H1 (cell line): ENCODE measurements around the gene GOLGA1. TPM values are rescaled to one million over a fixed set of nuclear protein-coding genes. Genes with fewer than 3 reads are reported as not detected.

Source experiments
- CTCF ChIA-PET: fragments of 300-600 bp; sonication (Branson Sonifier 250); formaldehyde crosslinking; loops from one replicate; lab custom pipeline; 2021; ENCODE audit not compliant: partially characterized antibody; lab: Charles Lee
- POLR2A ChIA-PET: fragments of 300-600 bp; sonication (Branson Sonifier 250); formaldehyde crosslinking; loops from one replicate; lab custom pipeline; 2021; ENCODE audit warnings: inconsistent platforms; ENCODE audit not compliant: partially characterized antibody; lab: Charles Lee
- DNase-seq, 2 experiments: peaks; one replicate each; pipeline versions ENCODE4 v3.0.0 to v3.0.0-alpha.2; 2010 to 2022; ENCODE audit warnings: low spot score in 2 of 2, low read depth in 1 of 2, mixed read lengths in 1 of 2
- FAIRE-seq: peaks from 2 replicates; lab custom pipeline; 2011; peaks lifted over from hg19 to GRCh38; lab: Jason Lieb, UNC
- H2AFZ ChIP-seq: 2 replicates; pipeline ENCODE4 v1.8.1; 2012; ENCODE audit warnings: low read length, inconsistent platforms
- H2AK5ac ChIP-seq: 2 replicates; pipeline ENCODE4 v1.6.1; 2013; ENCODE audit warnings: low read depth, low read length
- H2BK120ac ChIP-seq: replicated peaks from 2 replicates; pipeline ENCODE3; 2013; ENCODE audit warnings: low read depth, low read length, inconsistent platforms
- H2BK12ac ChIP-seq: 2 replicates; pipeline ENCODE4 v1.6.1; 2013; ENCODE audit warnings: low read depth, low read length
- H2BK15ac ChIP-seq: 2 replicates; pipeline ENCODE4 v1.6.1; 2013; ENCODE audit warnings: low read length
- H2BK20ac ChIP-seq: 2 replicates; pipeline ENCODE4 v1.6.1; 2013; ENCODE audit warnings: low read length
- H2BK5ac ChIP-seq: 2 replicates; pipeline ENCODE4 v1.6.1; 2013; ENCODE audit warnings: low read depth, low read length
- H3K14ac ChIP-seq: 2 replicates; pipeline ENCODE4 v1.6.1; 2013; ENCODE audit warnings: inconsistent platforms; ENCODE audit not compliant: insufficient read length
- H3K18ac ChIP-seq: 2 replicates; pipeline ENCODE4 v1.6.1; 2013; ENCODE audit warnings: low read length; ENCODE audit errors: extremely low read depth
- H3K23ac ChIP-seq: 2 replicates; pipeline ENCODE4 v1.6.1; 2013; ENCODE audit warnings: inconsistent platforms; ENCODE audit not compliant: insufficient read length
- H3K23me2 ChIP-seq: 2 replicates; pipeline ENCODE4 v1.6.1; 2013; ENCODE audit warnings: low read depth, low read length
- H3K27ac ChIP-seq: 2 replicates; pipeline ENCODE4 v1.6.1; 2011; ENCODE audit warnings: low read depth, low read length, inconsistent platforms
- H3K27me3 ChIP-seq, 4 experiments: replicated peaks in 1 of 4; 1 replicate in 1 of 4; 2 replicates in 3 of 4; pipeline versions ENCODE4 v1.6.1 to v1.8.1; 2011 to 2013; ENCODE audit warnings: low read length in 3 of 4, mild to moderate bottlenecking in 3 of 4, inconsistent platforms in 2 of 4, mixed read lengths in 2 of 4, moderate library complexity in 1 of 4; ENCODE audit not compliant: control insufficient read depth in 3 of 4, insufficient read depth in 3 of 4; ENCODE audit errors: extremely low read depth in 1 of 4
- H3K36me3 ChIP-seq, 4 experiments: 2 replicates each; pipeline versions ENCODE4 v1.6.1 to v1.8.1; 2011 to 2013; ENCODE audit warnings: mild to moderate bottlenecking in 4 of 4, low read length in 3 of 4, moderate library complexity in 2 of 4, control low read depth in 1 of 4, inconsistent platforms in 1 of 4; ENCODE audit not compliant: insufficient read depth in 4 of 4, control insufficient read depth in 2 of 4
- H3K4ac ChIP-seq: replicated peaks from 2 replicates; pipeline ENCODE3; 2013; ENCODE audit warnings: low read length, low read depth, mixed read lengths, inconsistent platforms; ENCODE audit not compliant: insufficient read length
- H3K4me1 ChIP-seq, 4 experiments: replicated peaks in 1 of 4; 1 replicate in 1 of 4; 2 replicates in 3 of 4; pipeline versions ENCODE4 v1.6.1 to v1.8.1; 2011 to 2013; ENCODE audit warnings: low read length in 3 of 4, inconsistent platforms in 2 of 4, mixed read lengths in 1 of 4; ENCODE audit not compliant: insufficient read depth in 4 of 4, control insufficient read depth in 3 of 4
- H3K4me2 ChIP-seq, 2 experiments: 2 replicates each; pipeline versions ENCODE4 v1.6.1 to v1.8.1; 2011 to 2013; ENCODE audit warnings: low read depth in 2 of 2, low read length in 2 of 2, control low read depth in 1 of 2, inconsistent platforms in 1 of 2, mild to moderate bottlenecking in 1 of 2; ENCODE audit not compliant: insufficient read depth in 1 of 2
- H3K4me3 ChIP-seq, 4 experiments: fragments of 200-600, 300-600 bp in 1 of 4; sonication (generic), shearing (Covaris generic), sonication (Bioruptor Twin) in 1 of 4; 2 replicates each; pipeline versions ENCODE4 v1.5.1 to v1.8.1; 2011 to 2016; ENCODE audit warnings: low read length in 4 of 4, low read depth in 3 of 4, control low read depth in 2 of 4, inconsistent platforms in 2 of 4, mild to moderate bottlenecking in 2 of 4, mixed read lengths in 1 of 4, moderate library complexity in 1 of 4; ENCODE audit not compliant: insufficient read depth in 2 of 4; ENCODE audit errors: extremely low read depth in 1 of 4
- H3K56ac ChIP-seq: replicated peaks from 2 replicates; pipeline ENCODE3; 2013; ENCODE audit warnings: low read depth, mild to moderate bottlenecking, mixed read lengths, low read length, inconsistent platforms; ENCODE audit not compliant: insufficient read length
- H3K79me1 ChIP-seq: 2 replicates; pipeline ENCODE4 v1.6.1; 2013; ENCODE audit warnings: low read depth, low read length, control low read depth
- H3K79me2 ChIP-seq, 2 experiments: 2 replicates each; pipeline versions ENCODE4 v1.6.1 to v1.8.1; 2012 to 2013; ENCODE audit warnings: low read length in 2 of 2, mild to moderate bottlenecking in 2 of 2, inconsistent platforms in 1 of 2; ENCODE audit not compliant: insufficient read depth in 2 of 2, control insufficient read depth in 1 of 2
- H3K9ac ChIP-seq, 4 experiments: replicated peaks in 1 of 4; 1 replicate in 1 of 4; 2 replicates in 3 of 4; pipeline versions ENCODE4 v1.6.1 to v1.8.1; 2011 to 2013; ENCODE audit warnings: low read depth in 3 of 4, low read length in 3 of 4, control low read depth in 2 of 4, mild to moderate bottlenecking in 2 of 4, moderate library complexity in 2 of 4, inconsistent platforms in 1 of 4; ENCODE audit errors: extremely low read depth in 1 of 4
- H3K9me3 ChIP-seq, 2 experiments: 2 replicates each; pipeline versions ENCODE4 v1.6.1 to v1.8.1; 2012 to 2013; ENCODE audit warnings: mild to moderate bottlenecking in 2 of 2, moderate library complexity in 2 of 2, control low read depth in 1 of 2, inconsistent platforms in 1 of 2, low read depth in 1 of 2, low read length in 1 of 2, mixed read lengths in 1 of 2; ENCODE audit not compliant: insufficient read depth in 2 of 2
- H4K20me1 ChIP-seq, 2 experiments: replicated peaks in 1 of 2; 2 replicates each; pipeline versions ENCODE3 to v1.8.1; 2011 to 2013; ENCODE audit warnings: inconsistent platforms in 2 of 2, low read length in 2 of 2, mild to moderate bottlenecking in 1 of 2; ENCODE audit not compliant: insufficient read depth in 2 of 2, control insufficient read depth in 1 of 2
- H4K5ac ChIP-seq: 2 replicates; pipeline ENCODE4 v1.6.1; 2013; ENCODE audit warnings: low read length, low read depth, mixed read lengths, inconsistent platforms; ENCODE audit not compliant: insufficient read length
- H4K8ac ChIP-seq: 2 replicates; pipeline ENCODE4 v1.8.0; 2013; ENCODE audit warnings: mild to moderate bottlenecking, moderate library complexity, low read length, inconsistent platforms; ENCODE audit not compliant: insufficient read depth; ENCODE audit errors: extremely low read depth
- H4K91ac ChIP-seq: replicated peaks from 2 replicates; pipeline ENCODE3; 2013; ENCODE audit warnings: low read length, mixed read lengths, inconsistent platforms; ENCODE audit not compliant: insufficient read length
- SUZ12 ChIP-seq: fragments of 200-600 bp; sonication (generic); IDR thresholded peaks from 2 replicates; pipeline ENCODE4 v1.6.1; 2012; ENCODE audit warnings: mild to moderate bottlenecking, inconsistent platforms, low read length, moderate library complexity, mixed read lengths
- WGBS, 2 experiments: shearing (Covaris generic) in 1 of 2; methylation state at CpG; one replicate each; pipeline versions ENCODE4 v1.1.6 to v1.1.7; 2013 to 2015; ENCODE audit warnings: low lambda C conversion rate in 2 of 2, mixed read lengths in 2 of 2, inconsistent platforms in 1 of 2, low coverage in 1 of 2, missing lambda C conversion rate in 1 of 2; ENCODE audit not compliant: insufficient replicate concordance in 2 of 2, insufficient coverage in 1 of 2, insufficient read length in 1 of 2; ENCODE audit errors: extremely low coverage in 1 of 2, missing lambda C conversion rate in 1 of 2; 5-methylcytosine and 5-hydroxymethylcytosine counted together
- polyA plus RNA-seq, 7 experiments: library from polyadenylated mRNA; depleted of rRNA in 3 of 7; stranded (reverse) in 5 of 7; unstranded in 2 of 7; fragments of >200 nt in 5 of 7; fragments of 200-250 nt in 2 of 7; gene quantifications; 1 replicate in 5 of 7; 2 replicates in 1 of 7; 4 replicates in 1 of 7; pipeline versions ENCODE4 v1.2.1 to v1.2.3, GENCODE V29; 2011 to 2013; ENCODE audit warnings: missing spikeins in 2 of 7, mixed read lengths in 2 of 7
- total RNA-seq: library from RNA; stranded (reverse); fragmentation: NEBNext Ultra II Directional; extraction: Animal tissue kit (Norgen Biotek cat#: 25700); gene quantifications from 2 replicates; pipeline ENCODE4 v1.2.1, GENCODE V29; 2021

GOLGA1 gene
- total and polyA plus RNA-seq, 2 of the 8 experiments (the other 6 are each of a cell fraction or from before 2014, with no cell fraction given), result 4.8 to 6.5 TPM

GRCh38 chr9:124861342-124862229 lies 79.3 kb downstream of the GOLGA1 start, which contains the start of the genes ARPC5L and RPL35:
Gene ARPC5L (plus strand): TSS chr9:124862130. CDS start chr9:124869291, 7,161 bp downstream.
Gene RPL35 (minus strand): TSS chr9:124861957. CDS start chr9:124861912, 45 bp downstream.
- peaks cover 16 to 33% of the 10 kb centered on the region in 2 experiments for H3K79me2 ChIP-seq
- peaks cover 34 to 39% of the 10 kb centered on the region in 2 experiments for H4K20me1 ChIP-seq
- H2BK120ac ChIP-seq, result no peak within 1 kb of the TSS
- H3K79me1 ChIP-seq, result peaks cover 10% of the 10 kb centered on the region
- H4K5ac ChIP-seq, result peak within 1 kb of the TSS; percentile 88
- no peak for FAIRE-seq
- H3K23me2 ChIP-seq, result peaks cover 7% of the 10 kb centered on the region
- POLR2A ChIA-PET, result interaction anchor here (0.6 to 25.5 kb wide), 47 partner anchors 9 to 826 kb away, joined by 3 to 573 read pairs (median 4); partner anchors contain the start of genes HSPA5, NR6A1, OLFML2A and WDR38
- peak within 1 kb of the TSS; percentile 87; the same call in 1 of the 2 replicates for H2AK5ac ChIP-seq
- H4K91ac ChIP-seq, result peak within 1 kb of the TSS; percentile 77
- peaks cover 36 to 46% (median 40%) of the 10 kb centered on the region in 4 experiments for H3K36me3 ChIP-seq
- no peak within 1 kb of the TSS for H2BK20ac ChIP-seq
- H3K56ac ChIP-seq, result peak within 1 kb of the TSS; percentile 60
- peak within 1 kb of the TSS; percentile 89 for H3K27ac ChIP-seq
- peak within 1 kb of the TSS; percentile 86 to 97 (median 96) for H3K4me3 ChIP-seq
- peak in 1 of 2 experiments; percentile 94 for DNase-seq
- H3K14ac ChIP-seq, result no peak within 1 kb of the TSS
- H3K4me2 ChIP-seq, result peak within 1 kb of the TSS; percentile 86 to 88
- H3K4me1 ChIP-seq, result peaks cover 0 to 10% (median 8%) of the 10 kb centered on the region in 4 experiments; a peak in 5 of 7 replicates
- peak within 1 kb of the TSS; percentile 94 for H2BK5ac ChIP-seq
- H4K8ac ChIP-seq, result peak within 1 kb of the TSS; percentile 99
- CTCF ChIA-PET, result interaction anchor here (0.8 to 42.1 kb wide), 12 partner anchors 8 to 244 kb away, joined by 3 to 1529 read pairs (median 4); partner anchors contain the start of genes NR6A1, OLFML2A and WDR38
- no peaks in the 10 kb centered on the region for H3K9me3 ChIP-seq
- peak within 1 kb of the TSS; percentile 22; the same call in 1 of the 2 replicates for H2BK12ac ChIP-seq
- H3K18ac ChIP-seq, result peak within 1 kb of the TSS; percentile 97
- no peaks in the 10 kb centered on the region for H3K27me3 ChIP-seq
- peak within 1 kb of the TSS; percentile 94 to 97 (median 96) for H3K9ac ChIP-seq
- H3K4ac ChIP-seq, result peak within 1 kb of the TSS; percentile 98
- WGBS, 2 experiments, result 0% methylated on average over 50 of the region's 92 CpGs; no CpG with 5 or more reads in 1 of the 2 experiments
- no peak within 1 kb of the TSS for H3K23ac ChIP-seq
- peak within 1 kb of the TSS; percentile 50; the same call in 1 of the 2 replicates for H2BK15ac ChIP-seq
- H2AFZ ChIP-seq, result peak within 1 kb of the TSS; percentile 94; the same call in 1 of the 2 replicates
- no peak for TF ChIP-seq SUZ12
